Activated CD8-positive, alpha-beta T cell treated with anti-CD3 and anti-CD28 coated beads for 36 hours (primary cell): ENCODE results near the gene COX6B2. TPM values are rescaled to one million over a fixed set of nuclear protein-coding genes. Genes with fewer than 3 reads are reported as not detected.

Experiments used
- ATAC-seq: fragments of 200-7000 bp; cut with Tn5 transposase; one replicate; pipeline ENCODE4 v1.10.0; 2021; ENCODE audit warnings: mild to moderate bottlenecking, moderate library complexity
- CTCF ChIA-PET: fragments of 350-600 bp; sonication (Branson Sonifier 250); formaldehyde crosslinking; loops from one replicate; lab custom pipeline; 2021; ENCODE audit warnings: antibody characterized with exemption; lab: Charles Lee
- POLR2A ChIA-PET: fragments of 350-600 bp; sonication (Branson Sonifier 250); formaldehyde crosslinking; loops from one replicate; lab custom pipeline; 2021; ENCODE audit warnings: antibody characterized with exemption; lab: Charles Lee
- DNase-seq: peaks from one replicate; pipeline ENCODE4 v3.0.0-alpha.2; 2020
- H3K27ac Mint-ChIP-seq: one replicate; pipeline ENCODE4 v1.8.0; 2021; ENCODE audit warnings: mild to moderate bottlenecking, mixed read lengths
- H3K27me3 Mint-ChIP-seq: one replicate; pipeline ENCODE4 v1.8.0; 2021; ENCODE audit warnings: mixed read lengths
- H3K36me3 Mint-ChIP-seq: one replicate; pipeline ENCODE4 v1.8.0; 2021; ENCODE audit warnings: low read depth, mixed read lengths
- H3K4me1 Mint-ChIP-seq: one replicate; pipeline ENCODE4 v1.8.0; 2021; ENCODE audit warnings: low read depth, mixed read lengths
- H3K4me3 Mint-ChIP-seq: one replicate; pipeline ENCODE4 v1.8.0; 2021; ENCODE audit warnings: mild to moderate bottlenecking, moderate library complexity, mixed read lengths
- H3K9me3 Mint-ChIP-seq: one replicate; pipeline ENCODE4 v1.8.0; 2021; ENCODE audit warnings: mixed read lengths
- intact Hi-C: fragments of 100-400 bp; cut with micrococcal nuclease; formaldehyde crosslinking; loops from one replicate; pipeline ENCODE4 v1.10.0; 2022
- total RNA-seq, 2 experiments: library from RNA; stranded (reverse); gene quantifications; one replicate each; pipeline ENCODE4 v1.2.3, GENCODE V29; 2021
- TF ChIP-seq, protein P1 (sequence below): fragments of 200-600 bp; IDR thresholded peaks from one replicate; pipeline ENCODE4 v1.8.0; 2022; ENCODE audit warnings: antibody characterized with exemption, mild to moderate bottlenecking

Gene COX6B2
- total RNA-seq, 2 experiments from 2014 or later = not detected

DNA sequence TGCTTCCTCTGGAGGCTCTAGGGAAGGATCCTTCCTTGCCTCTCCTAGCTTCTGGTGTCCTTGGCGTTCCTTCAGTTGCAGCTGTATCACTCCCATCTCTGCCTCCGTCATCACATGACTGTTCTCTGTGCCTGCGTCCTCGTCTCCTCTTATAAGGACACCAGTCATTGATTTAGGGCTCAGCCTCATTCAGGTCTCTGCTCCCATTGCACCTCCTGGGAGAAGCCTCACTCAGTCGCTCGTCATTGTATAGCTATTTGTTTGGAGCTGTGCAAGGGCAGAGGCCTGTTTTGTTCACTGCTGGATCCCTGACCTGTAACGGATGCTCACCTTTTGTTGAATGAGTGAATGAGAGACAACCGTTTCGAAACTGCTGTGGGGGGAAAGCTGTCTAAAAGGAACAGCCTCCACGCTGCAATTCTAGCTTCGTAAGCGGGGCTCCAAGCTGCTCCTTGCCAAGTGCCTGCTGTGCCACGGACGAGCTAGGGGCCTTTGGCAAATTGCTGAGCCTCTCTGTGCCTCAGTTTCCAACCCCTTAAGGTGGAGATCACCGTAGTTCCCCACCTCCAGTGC is 53.5 kb downstream of the COX6B2 start:
- H3K4me1 Mint-ChIP-seq = peaks cover 8% of the 10 kb centered on the region
- H3K27ac Mint-ChIP-seq = no peak overlapping the region
- POLR2A ChIA-PET = interaction anchor here (0.6 to 3.1 kb wide), 13 partner anchors 10 to 178 kb away, joined by 3 to 18 read pairs (median 4); partner anchors contain the start of genes KMT5C and TMEM238
- DNase-seq (no peak), ATAC-seq (no peak)
- intact Hi-C loops = loop anchor here (5.0 kb wide), 1 partner anchor 81 kb away; the partner anchor contains the start of gene TMEM238
- TF ChIP-seq, protein P1, sequence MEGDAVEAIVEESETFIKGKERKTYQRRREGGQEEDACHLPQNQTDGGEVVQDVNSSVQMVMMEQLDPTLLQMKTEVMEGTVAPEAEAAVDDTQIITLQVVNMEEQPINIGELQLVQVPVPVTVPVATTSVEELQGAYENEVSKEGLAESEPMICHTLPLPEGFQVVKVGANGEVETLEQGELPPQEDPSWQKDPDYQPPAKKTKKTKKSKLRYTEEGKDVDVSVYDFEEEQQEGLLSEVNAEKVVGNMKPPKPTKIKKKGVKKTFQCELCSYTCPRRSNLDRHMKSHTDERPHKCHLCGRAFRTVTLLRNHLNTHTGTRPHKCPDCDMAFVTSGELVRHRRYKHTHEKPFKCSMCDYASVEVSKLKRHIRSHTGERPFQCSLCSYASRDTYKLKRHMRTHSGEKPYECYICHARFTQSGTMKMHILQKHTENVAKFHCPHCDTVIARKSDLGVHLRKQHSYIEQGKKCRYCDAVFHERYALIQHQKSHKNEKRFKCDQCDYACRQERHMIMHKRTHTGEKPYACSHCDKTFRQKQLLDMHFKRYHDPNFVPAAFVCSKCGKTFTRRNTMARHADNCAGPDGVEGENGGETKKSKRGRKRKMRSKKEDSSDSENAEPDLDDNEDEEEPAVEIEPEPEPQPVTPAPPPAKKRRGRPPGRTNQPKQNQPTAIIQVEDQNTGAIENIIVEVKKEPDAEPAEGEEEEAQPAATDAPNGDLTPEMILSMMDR = no peak
- peaks cover 2% of the 10 kb centered on the region for H3K36me3 Mint-ChIP-seq
- H3K4me3 Mint-ChIP-seq = peak overlapping the region; percentile 75
- no peaks in the 10 kb centered on the region for H3K9me3 Mint-ChIP-seq
- no peaks in the 10 kb centered on the region for H3K27me3 Mint-ChIP-seq
- CTCF ChIA-PET = interaction anchor here (0.6 to 3.6 kb wide), 26 partner anchors 9 to 852 kb away, joined by 3 to 46 read pairs (median 5); partner anchors contain the start of genes HSPBP1, KMT5C, LENG8 and PPP6R1

DNA sequence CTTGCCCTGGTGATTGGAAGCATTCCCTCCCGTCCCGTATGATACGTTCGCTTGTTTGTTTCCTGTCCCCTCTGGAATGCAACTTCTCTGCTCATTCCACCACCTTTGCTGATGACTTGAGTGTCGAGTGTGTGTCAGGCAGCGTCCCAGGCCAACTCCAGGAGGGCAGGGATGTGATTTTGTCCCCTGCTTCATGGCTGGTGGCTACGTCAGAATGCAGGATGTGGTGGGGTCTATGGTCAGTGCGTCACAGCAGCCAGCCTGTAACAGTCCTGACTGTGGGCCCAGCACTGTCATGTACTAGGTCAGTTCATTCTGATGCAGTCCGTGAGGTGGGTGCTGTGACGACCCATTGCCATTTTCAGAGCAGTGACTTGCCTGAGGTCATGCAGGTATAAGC is 54.5 kb downstream of the COX6B2 start:
- intact Hi-C loops = loop anchor here (5.0 kb wide), 1 partner anchor 82 kb away; the partner anchor contains the start of gene TMEM238

More for the DNA sequence above, 54.5 kb downstream of the COX6B2 start:
- Mint-ChIP-seq H3K4me3 (no peak overlapping the region), H3K4me1 (peaks cover 5% of the 10 kb centered on the region), H3K27me3 (no peaks in the 10 kb centered on the region), H3K27ac (no peak overlapping the region), H3K9me3 (no peaks in the 10 kb centered on the region), H3K36me3 (no peaks in the 10 kb centered on the region)
- POLR2A ChIA-PET = interaction anchor here (3.1 kb wide), 1 partner anchor 39 kb away, joined by 15 read pairs; the partner anchor contains the start of gene KMT5C
- no peak for DNase-seq
- no peak for ATAC-seq
- TF ChIP-seq, protein P1 = no peak
- CTCF ChIA-PET = interaction anchor here (1.7 to 3.6 kb wide), 2 partner anchors 8 to 37 kb away, joined by 4 to 46 read pairs; no protein-coding TSS in a partner anchor

Other genes with a start within 250 kb of the COX6B2 start
- gene PPP1R12C, start 237.1 kb downstream of the COX6B2 start, total RNA-seq = 10 to 100 TPM; 55.4 to 55.8 TPM
- not detected for gene TNNT1, start 205.5 kb downstream of the COX6B2 start, total RNA-seq
- not detected for gene TNNI3, start 197.0 kb downstream of the COX6B2 start, total RNA-seq
- gene DNAAF3, start 188.1 kb downstream of the COX6B2 start, total RNA-seq = not detected
- not detected for gene SYT5, start 174.4 kb downstream of the COX6B2 start, total RNA-seq
- not detected for gene PTPRH, start 145.2 kb downstream of the COX6B2 start, total RNA-seq
- gene TMEM86B, start 126.0 kb downstream of the COX6B2 start, total RNA-seq = 1 to 10 TPM; 5.8 to 6.2 TPM
- 100 to 1,000 TPM; 197 to 207 TPM for gene PPP6R1, start 95.7 kb downstream of the COX6B2 start, total RNA-seq
- 10 to 100 TPM; 46.4 to 47.1 TPM for gene HSPBP1, start 74.6 kb downstream of the COX6B2 start, total RNA-seq
- gene BRSK1, start 70.7 kb downstream of the COX6B2 start, total RNA-seq = 1 to 10 TPM; 5.1 to 5.8 TPM
- not detected for gene TMEM150B, start 29.4 kb downstream of the COX6B2 start, total RNA-seq
- 10 to 100 TPM; 32.6 to 33.1 TPM for gene KMT5C, start 14.8 kb downstream of the COX6B2 start, total RNA-seq
- gene GARIN5B, start 8.5 kb upstream of the COX6B2 start, total RNA-seq = not detected
- gene IL11, start 15.7 kb upstream of the COX6B2 start, total RNA-seq = under 1 TPM in 1 of 2 experiments, not detected in 1; 0.18 TPM
- gene TMEM190, start 22.1 kb upstream of the COX6B2 start, total RNA-seq = not detected
- 10 to 100 TPM in 1 of 2 experiments, 1 to 10 TPM in 1; 9.4 to 10.6 TPM for gene TMEM238, start 29.6 kb upstream of the COX6B2 start, total RNA-seq
- 1,000 to 10,000 TPM; 3,001 to 3,058 TPM for gene RPL28, start 31.2 kb upstream of the COX6B2 start, total RNA-seq
- gene UBE2S, start 53.1 kb upstream of the COX6B2 start, total RNA-seq = 100 to 1,000 TPM; 229 to 241 TPM
- not detected for gene SHISA7, start 88.6 kb upstream of the COX6B2 start, total RNA-seq
- gene ISOC2, start 106.9 kb upstream of the COX6B2 start, total RNA-seq = 10 to 100 TPM; 29.0 to 29.3 TPM
- gene C19orf85, start 110.0 kb upstream of the COX6B2 start, total RNA-seq = not detected
- 1 to 10 TPM; 8.4 to 8.6 TPM for gene ZNF628, start 121.9 kb upstream of the COX6B2 start, total RNA-seq
- 10 to 100 TPM; 18.9 to 19.9 TPM for gene NAT14, start 130.5 kb upstream of the COX6B2 start, total RNA-seq
- under 1 TPM; 0.67 to 0.70 TPM for gene SSC5D, start 133.7 kb upstream of the COX6B2 start, total RNA-seq
- gene SBK2, start 182.4 kb upstream of the COX6B2 start, total RNA-seq = not detected
- not detected for gene SBK3, start 190.8 kb upstream of the COX6B2 start, total RNA-seq
- gene ZNF579, start 226.1 kb upstream of the COX6B2 start, total RNA-seq = 1 to 10 TPM; 7.2 TPM
- 10 to 100 TPM; 11.4 to 13.2 TPM for gene FIZ1, start 244.8 kb upstream of the COX6B2 start, total RNA-seq
- 10 to 100 TPM; 11.0 to 12.3 TPM for gene ZNF524, start 245.6 kb upstream of the COX6B2 start, total RNA-seq